Erythroblast (primary cell): Measurements from ENCODE around the gene TAF11L2.

ENCODE experiments used
- GATA1 ChIP-seq: IDR thresholded peaks from 2 replicates; pipeline ENCODE4 v1.6.1; 2011; ENCODE audit warnings: low read depth, mild to moderate bottlenecking, control low read depth, low read length, moderate library complexity
- POLR2A ChIP-seq: IDR thresholded peaks from 2 replicates; pipeline ENCODE4 v1.6.1; 2011; ENCODE audit warnings: mild to moderate bottlenecking, low read length

DNA sequence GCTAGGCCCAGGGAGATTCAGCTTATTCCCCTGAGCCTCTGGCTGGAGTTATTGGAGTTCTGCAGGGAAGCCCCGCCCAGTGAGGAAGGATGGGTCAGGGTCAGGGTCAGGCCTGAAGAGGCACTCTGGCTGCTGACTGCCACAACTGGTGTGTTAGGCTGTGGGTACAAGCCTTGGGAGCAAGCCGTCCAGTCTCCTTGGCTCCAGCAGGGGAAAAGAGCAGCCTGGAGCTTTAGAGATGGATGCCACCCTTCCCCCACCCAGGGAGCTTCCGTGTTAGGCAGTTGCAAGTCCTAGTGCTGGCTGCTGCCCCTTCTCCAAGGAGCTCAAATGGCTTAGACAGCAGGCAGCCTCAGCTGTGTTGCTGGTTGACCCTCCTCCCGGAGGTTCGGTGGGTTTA is 34.4 kb upstream of the TAF11L2 start:
- no peak for TF ChIP-seq POLR2A
- no peak for TF ChIP-seq GATA1
